IPS-20b (cell line): ENCODE measurements around the gene APBB2.

Experiments used
- H3K27ac ChIP-seq: one replicate; pipeline ENCODE4 v1.5.1; 2013; ENCODE audit warnings: low read length
- H3K27me3 ChIP-seq: 2 replicates; pipeline ENCODE4 v1.6.1; 2013; ENCODE audit warnings: mild to moderate bottlenecking, low read length, inconsistent platforms; ENCODE audit not compliant: insufficient read depth
- H3K36me3 ChIP-seq: 2 replicates; pipeline ENCODE4 v1.6.1; 2013; ENCODE audit warnings: low read depth, mild to moderate bottlenecking, inconsistent platforms, low read length, moderate library complexity; ENCODE audit not compliant: insufficient read depth
- H3K4me1 ChIP-seq: 2 replicates; pipeline ENCODE4 v1.6.1; 2013; ENCODE audit warnings: mild to moderate bottlenecking, control low read depth, inconsistent platforms, low read length, moderate library complexity; ENCODE audit not compliant: insufficient read depth
- H3K4me3 ChIP-seq: 2 replicates; pipeline ENCODE4 v1.5.1; 2013; ENCODE audit warnings: mild to moderate bottlenecking, low read length, inconsistent platforms
- H3K9ac ChIP-seq: 2 replicates; pipeline ENCODE4 v1.6.1; 2013; ENCODE audit warnings: low read depth, mild to moderate bottlenecking, inconsistent platforms, low read length, moderate library complexity
- H3K9me3 ChIP-seq: 2 replicates; pipeline ENCODE4 v1.6.1; 2013; ENCODE audit warnings: mild to moderate bottlenecking, low read depth, low read length, inconsistent platforms; ENCODE audit not compliant: insufficient read depth

Gene APBB2

DNA sequence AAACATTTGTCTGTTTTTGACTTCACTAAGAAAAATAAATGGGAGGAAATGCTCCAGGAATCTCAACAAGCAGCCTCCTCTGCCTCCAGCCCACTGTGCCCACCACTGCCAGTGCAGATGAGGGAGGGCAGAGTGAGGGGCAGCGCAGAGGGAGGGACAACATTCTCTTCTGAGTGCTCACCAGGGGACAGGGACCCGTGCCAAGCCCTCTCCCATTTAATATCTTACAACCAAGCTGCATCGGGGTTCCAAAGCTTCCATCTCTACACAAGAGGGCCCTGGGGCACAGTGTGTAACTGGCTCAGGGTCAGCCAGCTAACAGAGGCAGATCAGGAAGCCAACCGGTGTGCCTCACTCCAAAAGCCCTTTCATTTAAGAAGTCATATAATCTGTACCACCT is 344.2 kb downstream of the APBB2 start:
- H3K36me3 ChIP-seq = no peaks in the 10 kb centered on the region
- H3K27me3 ChIP-seq = no peaks in the 10 kb centered on the region
- no peak overlapping the region for H3K4me3 ChIP-seq
- no peak overlapping the region for H3K9ac ChIP-seq
- no peak overlapping the region for H3K27ac ChIP-seq
- peaks cover 9% of the 10 kb centered on the region; the same call in 1 of the 2 replicates for H3K4me1 ChIP-seq
- H3K9me3 ChIP-seq = no peaks in the 10 kb centered on the region

DNA sequence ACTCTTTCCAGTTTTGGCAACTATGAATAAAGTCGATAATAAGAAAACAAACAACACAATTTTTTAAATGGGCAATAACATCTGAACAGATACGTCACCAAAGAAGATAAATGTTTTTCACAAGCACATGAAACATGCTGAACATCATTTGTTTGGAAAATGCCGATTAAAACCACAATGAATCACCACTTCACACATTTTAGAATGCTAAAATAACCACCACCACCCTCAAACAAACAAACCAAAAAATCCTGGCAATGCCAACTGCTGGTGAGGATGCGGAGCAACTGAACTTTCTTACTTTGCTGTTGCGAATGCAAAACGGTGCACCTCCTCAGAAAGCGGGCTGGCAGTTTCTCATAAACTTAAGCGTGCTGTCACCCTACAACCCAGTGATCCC is 348.6 kb downstream of the APBB2 start:
- no peaks in the 10 kb centered on the region for H3K27me3 ChIP-seq
- H3K36me3 ChIP-seq = no peaks in the 10 kb centered on the region
- H3K27ac ChIP-seq = no peak overlapping the region
- no peak overlapping the region for H3K9ac ChIP-seq
- H3K4me1 ChIP-seq = no peaks in the 10 kb centered on the region
- no peaks in the 10 kb centered on the region for H3K9me3 ChIP-seq
- no peak overlapping the region for H3K4me3 ChIP-seq

DNA sequence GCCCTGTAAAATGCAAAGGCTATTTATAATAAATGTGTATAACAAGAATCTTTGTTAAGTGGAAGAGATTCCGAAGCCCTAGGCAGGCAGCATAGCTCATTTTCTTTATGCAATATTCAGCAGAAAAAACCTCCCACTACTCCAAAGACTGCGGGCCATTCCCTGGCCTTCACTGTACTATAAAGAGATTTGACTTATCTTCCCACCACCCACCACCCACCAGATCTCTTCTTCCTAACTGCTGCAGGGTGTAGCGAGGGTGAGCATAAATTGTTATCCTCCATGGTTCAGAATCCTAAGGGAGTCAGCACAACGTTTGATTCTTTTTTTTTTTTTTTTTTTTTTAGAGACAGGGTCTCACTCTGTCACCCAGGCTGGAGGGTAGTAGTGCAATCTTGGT is 349.8 kb downstream of the APBB2 start:
- Histone ChIP-seq H3K36me3 (no peaks in the 10 kb centered on the region), H3K9me3 (no peaks in the 10 kb centered on the region), H3K4me3 (no peak overlapping the region), H3K9ac (no peak overlapping the region), H3K27ac (no peak overlapping the region), H3K4me1 (no peaks in the 10 kb centered on the region), H3K27me3 (no peaks in the 10 kb centered on the region)

DNA sequence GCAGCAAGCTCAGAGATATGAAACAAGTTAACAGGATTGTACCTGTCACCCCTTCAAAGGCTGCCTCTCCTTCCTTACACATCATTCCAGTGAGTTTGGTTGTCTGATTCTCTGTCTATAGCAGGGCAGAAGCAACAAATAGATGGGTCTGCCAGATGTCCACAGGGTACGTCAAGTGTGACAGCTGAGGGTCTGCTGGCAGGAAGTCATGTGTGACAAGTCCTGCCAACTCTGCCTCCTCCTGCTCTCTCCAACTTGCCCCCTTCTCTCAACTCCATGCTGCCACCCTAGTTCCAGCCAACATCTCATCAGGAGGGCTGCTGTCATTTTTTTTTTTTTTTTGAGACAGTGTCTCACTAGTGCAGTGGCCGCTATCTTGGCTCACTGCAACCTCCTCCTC is 355.4 kb downstream of the APBB2 start:
- Histone ChIP-seq H3K9ac (no peak overlapping the region), H3K4me1 (no peaks in the 10 kb centered on the region), H3K27me3 (no peaks in the 10 kb centered on the region), H3K4me3 (no peak overlapping the region), H3K9me3 (no peaks in the 10 kb centered on the region), H3K27ac (no peak overlapping the region), H3K36me3 (peaks cover 10% of the 10 kb centered on the region; the same call in 1 of the 2 replicates)

DNA sequence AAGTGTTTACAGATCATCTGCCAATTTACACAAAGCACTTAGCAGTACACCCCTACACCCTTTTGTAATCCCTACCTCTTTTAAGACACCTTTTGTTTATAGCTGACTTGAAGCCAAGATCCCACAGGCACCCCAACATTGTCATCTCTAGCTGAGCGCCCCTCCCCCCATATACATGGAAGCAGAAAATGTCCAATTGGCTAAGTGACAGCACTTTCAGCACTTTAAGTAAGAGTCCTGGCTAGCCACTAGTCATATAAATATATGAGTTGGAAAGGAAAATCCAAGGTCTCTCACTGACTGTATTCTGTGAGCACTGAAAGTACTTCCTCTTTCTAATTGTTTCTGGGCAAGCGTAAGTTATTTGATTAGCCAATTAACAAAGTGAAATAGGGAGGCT is 356.4 kb downstream of the APBB2 start:
- Histone ChIP-seq H3K9me3 (no peaks in the 10 kb centered on the region), H3K36me3 (peaks cover 18% of the 10 kb centered on the region; the same call in 1 of the 2 replicates), H3K27me3 (no peaks in the 10 kb centered on the region), H3K9ac (no peak overlapping the region), H3K27ac (no peak overlapping the region), H3K4me3 (no peak overlapping the region), H3K4me1 (no peaks in the 10 kb centered on the region)

DNA sequence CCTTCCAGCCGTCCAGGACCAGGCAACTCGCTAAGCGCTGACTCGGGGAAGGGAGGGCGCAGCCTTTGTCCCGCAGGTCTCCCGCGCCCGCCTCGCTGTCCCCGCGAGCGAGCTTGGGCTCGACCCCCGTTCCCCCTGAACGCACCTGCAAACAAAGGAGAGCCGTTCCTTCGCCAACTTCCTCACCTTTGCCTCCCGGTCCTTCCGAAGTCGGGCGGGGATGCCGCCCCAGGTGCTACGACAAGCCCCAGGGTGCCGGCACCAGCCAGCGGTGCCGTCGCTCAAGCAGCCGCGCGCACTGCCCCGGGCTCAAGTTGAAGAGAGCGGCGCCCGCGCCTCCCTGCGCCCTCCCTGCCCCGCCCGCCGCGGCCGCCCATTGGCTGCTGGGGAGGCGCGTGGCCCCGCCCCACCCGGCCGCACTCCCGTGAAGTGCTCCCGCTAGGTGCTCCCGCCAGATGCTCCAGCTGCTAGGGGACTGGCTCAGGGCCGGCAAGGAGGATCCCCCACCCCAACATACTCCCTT is 357.4 kb downstream of the APBB2 start:
- peak overlapping the region; percentile 79 for H3K9ac ChIP-seq
- no peak overlapping the region for H3K27ac ChIP-seq

DNA sequence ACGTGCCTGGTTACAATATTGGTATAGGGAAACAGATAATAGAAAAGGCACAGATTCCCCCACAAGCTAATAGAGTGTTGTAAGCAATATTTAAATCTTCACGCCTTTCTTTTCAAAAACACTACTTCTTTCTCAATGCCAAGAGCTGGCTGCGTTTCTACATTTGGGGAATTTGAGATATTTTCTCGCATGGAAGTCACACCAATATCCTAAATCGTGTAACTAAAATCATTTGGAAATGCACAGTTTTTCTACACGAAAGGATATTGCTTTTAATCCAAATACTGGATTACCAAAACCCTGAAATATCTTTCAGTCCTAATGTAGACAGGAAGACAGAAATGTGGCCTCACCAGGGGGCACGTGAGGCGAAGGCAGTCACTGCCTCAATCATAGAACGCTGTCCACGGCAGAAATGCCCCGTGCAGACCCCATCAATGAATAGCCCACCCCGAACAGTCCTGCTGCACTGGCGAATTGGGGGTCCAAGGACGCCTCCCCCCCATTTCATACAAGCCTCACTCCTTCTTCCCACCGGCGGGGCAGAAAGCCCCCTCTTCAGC is 358.0 kb downstream of the APBB2 start:
- peak overlapping the region; percentile 79 for H3K9ac ChIP-seq
- H3K4me3 ChIP-seq = peak overlapping the region; percentile 78
- H3K27ac ChIP-seq = no peak overlapping the region
- H3K4me1 ChIP-seq = no peaks in the 10 kb centered on the region
- no peaks in the 10 kb centered on the region for H3K27me3 ChIP-seq
- no peaks in the 10 kb centered on the region for H3K9me3 ChIP-seq
- H3K36me3 ChIP-seq = peaks cover 21% of the 10 kb centered on the region; the same call in 1 of the 2 replicates

More for the DNA sequence above, 357.4 kb downstream of the APBB2 start:
- Histone ChIP-seq H3K27me3 (no peaks in the 10 kb centered on the region), H3K4me3 (peak overlapping the region; percentile 78), H3K4me1 (no peaks in the 10 kb centered on the region), H3K36me3 (peaks cover 21% of the 10 kb centered on the region; the same call in 1 of the 2 replicates), H3K9me3 (no peaks in the 10 kb centered on the region)

DNA sequence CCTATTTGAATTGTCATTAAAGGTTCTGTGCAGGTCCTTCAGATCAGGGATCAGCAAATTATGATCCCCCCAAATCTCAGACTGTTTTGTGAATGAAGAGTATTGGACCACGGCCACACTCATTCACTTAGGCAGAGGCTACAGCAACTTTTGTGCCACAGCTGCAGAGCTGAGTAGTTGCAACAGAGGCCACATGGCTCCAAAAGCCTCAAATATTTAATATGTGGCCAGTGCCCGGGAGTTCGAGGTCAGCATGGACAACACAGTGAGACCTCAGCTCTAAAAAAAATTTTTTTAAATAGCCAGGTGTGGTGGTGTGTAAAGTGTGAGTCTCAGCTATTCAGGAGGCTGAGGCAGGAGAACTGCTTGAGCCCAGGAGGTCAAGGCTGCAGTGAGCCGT is 363.8 kb downstream of the APBB2 start:
- H3K9ac ChIP-seq = no peak overlapping the region

DNA sequence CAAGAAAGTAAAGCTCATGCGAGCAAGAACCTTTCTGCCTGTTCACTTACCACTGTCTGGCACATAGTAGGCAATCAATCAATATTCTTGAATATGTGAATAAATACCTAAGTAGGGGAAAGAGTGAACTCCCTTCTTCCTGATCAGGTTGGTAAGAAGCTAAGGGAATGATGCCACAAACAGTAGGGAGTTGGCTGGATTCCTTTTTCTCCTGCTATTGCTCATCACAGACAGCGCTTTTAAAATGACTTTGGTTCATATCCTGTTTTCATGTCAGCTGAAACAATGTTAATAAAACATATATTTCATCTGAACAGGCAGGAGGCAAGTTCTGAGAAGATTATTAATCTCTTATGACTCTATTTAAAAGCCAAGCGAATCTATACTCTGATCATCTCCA is 365.4 kb downstream of the APBB2 start:
- Histone ChIP-seq H3K36me3 (peaks cover 11% of the 10 kb centered on the region; the same call in 1 of the 2 replicates), H3K4me3 (no peak overlapping the region), H3K27ac (no peak overlapping the region), H3K27me3 (no peaks in the 10 kb centered on the region), H3K9ac (no peak overlapping the region), H3K4me1 (peaks cover 15% of the 10 kb centered on the region), H3K9me3 (no peaks in the 10 kb centered on the region)

More for the DNA sequence above, 363.8 kb downstream of the APBB2 start:
- Histone ChIP-seq H3K4me3 (no peak overlapping the region), H3K27me3 (no peaks in the 10 kb centered on the region), H3K27ac (no peak overlapping the region), H3K4me1 (peaks cover 15% of the 10 kb centered on the region), H3K36me3 (peaks cover 21% of the 10 kb centered on the region; the same call in 1 of the 2 replicates), H3K9me3 (no peaks in the 10 kb centered on the region)

DNA sequence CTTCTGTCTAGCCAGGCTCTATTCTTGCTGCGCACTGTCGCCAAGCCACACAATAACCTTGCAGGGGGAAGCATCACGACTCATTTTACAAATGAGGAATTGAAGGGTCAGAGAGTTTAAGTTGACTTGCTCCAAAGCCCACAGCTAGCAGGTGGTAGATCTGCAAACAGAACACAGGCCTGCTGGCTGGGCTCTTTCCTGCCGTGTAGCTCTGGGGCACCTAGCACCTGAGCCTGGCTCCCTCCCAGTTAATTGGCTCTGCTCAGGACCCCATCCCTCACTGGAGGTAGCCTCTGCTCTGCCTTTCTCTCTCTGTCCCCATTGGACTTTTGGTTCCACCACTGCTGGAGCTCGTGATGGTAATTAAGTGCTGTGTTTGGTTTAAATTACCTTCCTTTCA is 366.1 kb downstream of the APBB2 start:
- no peak overlapping the region for H3K4me3 ChIP-seq

DNA sequence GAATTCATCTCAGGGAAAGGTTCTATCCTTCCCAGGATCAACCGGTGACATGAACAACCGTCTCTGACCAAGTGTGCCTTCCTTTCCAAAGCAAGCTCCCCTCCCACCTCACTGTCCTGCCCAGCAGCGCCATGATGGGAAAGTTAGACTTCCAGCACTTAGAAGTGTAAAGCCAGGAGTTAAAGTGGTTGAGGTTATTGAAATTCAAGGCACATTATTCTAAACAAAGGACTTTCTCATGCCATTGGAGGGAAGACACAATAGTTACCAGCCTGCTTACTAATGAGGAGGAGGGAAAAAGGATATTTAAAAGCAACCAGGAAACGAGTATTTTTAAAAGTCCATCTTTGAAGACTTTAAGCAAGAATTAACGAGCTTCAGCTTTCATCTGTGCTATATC is 367.8 kb downstream of the APBB2 start:
- no peak overlapping the region for H3K4me3 ChIP-seq
- H3K9ac ChIP-seq = no peak overlapping the region; the same call in 1 of the 2 replicates
- H3K36me3 ChIP-seq = 0 out of 2 replicates have a peak, but pooled peaks cover 3% of the 10 kb centered on the region
- no peaks in the 10 kb centered on the region for H3K9me3 ChIP-seq
- H3K27me3 ChIP-seq = no peaks in the 10 kb centered on the region
- no peak overlapping the region for H3K27ac ChIP-seq
- H3K4me1 ChIP-seq = peaks cover 15% of the 10 kb centered on the region

More for the DNA sequence above, 366.1 kb downstream of the APBB2 start:
- no peak overlapping the region for H3K27ac ChIP-seq
- no peaks in the 10 kb centered on the region for H3K27me3 ChIP-seq
- H3K9me3 ChIP-seq = no peaks in the 10 kb centered on the region
- H3K4me1 ChIP-seq = peaks cover 15% of the 10 kb centered on the region
- no peak overlapping the region for H3K9ac ChIP-seq
- H3K36me3 ChIP-seq = 0 out of 2 replicates have a peak, but pooled peaks cover 6% of the 10 kb centered on the region

DNA sequence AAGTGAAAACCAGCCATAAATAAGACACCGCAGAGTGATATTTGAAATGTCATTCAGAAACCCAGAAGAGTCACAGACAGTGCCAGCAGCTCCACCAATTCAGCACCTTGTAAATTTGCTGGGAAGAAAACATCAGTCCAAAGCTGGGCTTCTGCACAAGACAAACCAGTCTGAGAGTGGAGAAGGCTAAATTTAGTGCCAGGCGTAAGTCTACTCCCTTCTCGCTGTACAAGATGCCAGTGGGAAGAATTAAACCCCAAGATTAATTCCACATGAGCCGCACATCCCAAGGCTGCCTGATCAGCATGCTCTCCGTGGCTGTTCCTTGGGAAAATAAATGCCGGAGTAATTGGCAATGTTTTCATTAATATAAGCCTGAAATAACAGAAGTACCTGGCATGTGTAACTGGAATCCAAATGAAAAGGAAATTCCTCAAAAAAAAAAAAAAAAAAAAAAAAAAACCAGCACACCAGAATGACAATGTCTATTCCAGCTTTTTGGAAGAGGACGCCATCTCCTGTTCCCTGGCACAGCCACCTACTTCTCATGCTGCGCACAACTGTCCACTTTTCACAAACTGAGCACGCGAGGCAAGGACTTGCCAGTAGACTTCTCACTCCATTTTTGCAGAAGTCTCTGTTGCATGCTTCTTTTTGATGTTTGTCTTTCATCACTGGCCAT is 369.0 kb downstream of the APBB2 start:
- no peak overlapping the region for H3K4me3 ChIP-seq
- no peak overlapping the region for H3K27ac ChIP-seq
- H3K36me3 ChIP-seq = 0 out of 2 replicates have a peak, but pooled peaks cover 3% of the 10 kb centered on the region
- no peaks in the 10 kb centered on the region for H3K27me3 ChIP-seq
- H3K9me3 ChIP-seq = no peaks in the 10 kb centered on the region
- H3K9ac ChIP-seq = no peak overlapping the region
- H3K4me1 ChIP-seq = peaks cover 18% of the 10 kb centered on the region
